Activated CD4-positive, alpha-beta T cell treated with anti-CD3 and anti-CD28 coated beads, Interleukin-2, amount 10 ng/mL, durations not matched to agents 7 days and 5 days (primary cell): ENCODE results near the gene DHX34. TPM values are rescaled to one million over a fixed set of nuclear protein-coding genes. Genes with fewer than 3 reads are reported as not detected.
"Not testable (repeated sequence)": the region's sequence is repeated elsewhere in the genome, so short reads cannot be mapped to it uniquely, and the experiment has no call there.

Experiments used
- CTCF ChIA-PET: fragments of 350-600 bp; sonication (Branson Sonifier 250); formaldehyde crosslinking; loops from one replicate; lab custom pipeline; 2021; ENCODE audit warnings: antibody characterized with exemption; lab: Charles Lee
- POLR2A ChIA-PET: fragments of 350-600 bp; sonication (Branson Sonifier 250); formaldehyde crosslinking; loops from one replicate; lab custom pipeline; 2021; ENCODE audit warnings: antibody characterized with exemption; lab: Charles Lee
- DNase-seq: peaks from one replicate; pipeline ENCODE4 v3.0.0-alpha.2; 2020
- H3K27ac Mint-ChIP-seq: one replicate; pipeline ENCODE4 v1.8.0; 2021; ENCODE audit warnings: mild to moderate bottlenecking, moderate library complexity, mixed read lengths
- H3K27me3 Mint-ChIP-seq: one replicate; pipeline ENCODE4 v1.8.0; 2021; ENCODE audit warnings: mixed read lengths
- H3K36me3 Mint-ChIP-seq: one replicate; pipeline ENCODE4 v1.8.0; 2021; ENCODE audit warnings: low read depth, mixed read lengths
- H3K4me1 Mint-ChIP-seq: one replicate; pipeline ENCODE4 v1.8.0; 2021; ENCODE audit warnings: mixed read lengths
- H3K4me3 Mint-ChIP-seq: one replicate; pipeline ENCODE4 v1.8.0; 2021; ENCODE audit warnings: mild to moderate bottlenecking, moderate library complexity, mixed read lengths
- H3K9me3 Mint-ChIP-seq: one replicate; pipeline ENCODE4 v1.8.0; 2021; ENCODE audit warnings: mixed read lengths
- total RNA-seq, 2 experiments: library from RNA; stranded (reverse); gene quantifications; one replicate each; pipeline ENCODE4 v1.2.3, GENCODE V29; 2021

Gene DHX34
- total RNA-seq, 2 experiments from 2014 or later = 13.0 TPM

DNA sequence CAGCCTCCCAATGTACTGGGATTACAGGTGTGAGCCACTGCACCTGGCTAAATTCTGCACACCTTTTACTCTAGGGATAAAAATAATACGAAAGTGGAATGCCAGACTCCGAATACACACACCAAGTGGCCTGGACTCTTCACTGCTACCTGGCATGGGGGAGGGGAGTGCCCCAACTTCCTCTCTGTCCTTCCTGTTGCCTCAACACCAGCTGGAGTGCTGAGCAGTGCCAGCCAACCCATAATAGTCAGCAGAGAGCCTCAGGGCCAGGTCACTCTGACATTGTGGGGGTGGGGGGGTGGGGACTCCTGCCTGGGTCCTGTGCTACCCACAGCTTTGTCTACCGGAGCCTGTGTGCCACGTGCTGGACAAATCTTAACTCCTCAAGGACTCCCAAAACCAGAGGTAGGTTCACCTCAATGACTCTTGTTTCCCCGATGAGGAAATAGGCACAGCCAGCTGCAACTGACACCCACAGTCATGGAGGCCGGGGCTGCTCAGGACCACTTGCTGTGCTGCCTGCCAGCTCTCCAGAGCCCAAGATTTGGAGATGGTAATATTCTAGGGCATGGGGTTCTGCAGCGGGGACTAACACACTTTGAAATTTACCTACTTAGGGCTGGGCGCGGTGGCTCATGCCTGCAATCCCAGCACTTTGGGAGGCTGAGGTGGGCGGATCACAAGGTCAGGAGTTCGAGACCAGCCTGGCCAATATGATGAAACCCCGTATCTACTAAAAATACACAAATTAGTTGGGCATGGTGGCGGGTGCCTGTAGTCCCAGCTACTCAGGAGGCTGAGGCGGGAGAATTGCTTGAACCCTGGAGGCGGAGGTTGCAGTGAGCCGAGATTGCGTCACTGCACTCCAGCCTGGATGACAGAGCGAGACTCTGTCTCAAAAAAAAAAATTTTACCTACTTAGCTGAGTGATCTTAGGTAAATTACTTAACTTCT, 12.1 kb upstream of the DHX34 start:
- H3K27ac Mint-ChIP-seq = peak overlapping the region; percentile 77
- H3K27me3 Mint-ChIP-seq, POLR2A ChIA-PET, H3K9me3 Mint-ChIP-seq, H3K4me3 Mint-ChIP-seq, H3K36me3 Mint-ChIP-seq: not testable (repeated sequence)
- DNase-seq = peak; percentile 19
- peaks cover 12% of the 10 kb centered on the region for H3K4me1 Mint-ChIP-seq
- CTCF ChIA-PET = interaction anchor here (4.0 kb wide), 1 partner anchor 12 kb away, joined by 21 read pairs; the partner anchor contains the start of gene DHX34

DNA sequence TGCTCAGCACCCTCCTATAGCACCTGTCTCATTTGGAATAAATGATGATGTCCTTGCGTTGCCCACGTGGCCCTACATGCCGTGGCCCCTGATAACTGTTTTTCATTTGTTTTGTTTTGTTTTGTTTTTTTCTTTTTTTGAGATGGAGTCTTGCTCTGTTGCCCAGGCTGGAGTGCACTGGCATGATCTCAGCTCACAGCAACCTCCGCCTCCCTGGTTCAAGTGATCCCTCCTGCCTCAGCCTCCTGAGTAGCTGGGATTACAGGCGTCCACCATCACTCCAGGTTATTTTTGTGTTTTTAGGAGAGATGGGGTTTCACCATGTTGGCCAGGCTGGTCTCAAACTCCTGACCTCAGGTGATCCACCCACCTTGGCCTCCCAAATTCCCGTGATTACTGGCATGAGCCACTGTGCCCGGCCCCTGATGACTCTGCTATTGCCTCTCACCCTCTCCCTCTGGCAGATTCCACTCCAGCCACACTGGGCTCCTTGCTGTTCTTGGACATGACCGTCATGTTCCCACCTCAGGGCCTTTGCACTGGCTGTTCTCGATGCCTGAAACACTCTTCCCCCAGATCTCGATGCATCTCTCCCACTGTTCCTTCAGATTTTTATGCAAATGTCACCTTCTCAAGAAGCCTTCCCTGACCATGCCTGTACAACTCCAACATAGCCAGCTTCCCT, 9.8 kb upstream of the DHX34 start:
- Mint-ChIP-seq H3K9me3 (no peaks in the 10 kb centered on the region), H3K36me3 (no peaks in the 10 kb centered on the region), H3K4me1 (peaks cover 12% of the 10 kb centered on the region), H3K27ac (no peak overlapping the region), H3K27me3 (no peaks in the 10 kb centered on the region), H3K4me3 (no peak overlapping the region)
- POLR2A ChIA-PET = no interaction called here
- DNase-seq = no peak
- CTCF ChIA-PET = interaction anchor here (4.0 kb wide), 1 partner anchor 9 kb away, joined by 21 read pairs; the partner anchor contains the start of gene DHX34

DNA sequence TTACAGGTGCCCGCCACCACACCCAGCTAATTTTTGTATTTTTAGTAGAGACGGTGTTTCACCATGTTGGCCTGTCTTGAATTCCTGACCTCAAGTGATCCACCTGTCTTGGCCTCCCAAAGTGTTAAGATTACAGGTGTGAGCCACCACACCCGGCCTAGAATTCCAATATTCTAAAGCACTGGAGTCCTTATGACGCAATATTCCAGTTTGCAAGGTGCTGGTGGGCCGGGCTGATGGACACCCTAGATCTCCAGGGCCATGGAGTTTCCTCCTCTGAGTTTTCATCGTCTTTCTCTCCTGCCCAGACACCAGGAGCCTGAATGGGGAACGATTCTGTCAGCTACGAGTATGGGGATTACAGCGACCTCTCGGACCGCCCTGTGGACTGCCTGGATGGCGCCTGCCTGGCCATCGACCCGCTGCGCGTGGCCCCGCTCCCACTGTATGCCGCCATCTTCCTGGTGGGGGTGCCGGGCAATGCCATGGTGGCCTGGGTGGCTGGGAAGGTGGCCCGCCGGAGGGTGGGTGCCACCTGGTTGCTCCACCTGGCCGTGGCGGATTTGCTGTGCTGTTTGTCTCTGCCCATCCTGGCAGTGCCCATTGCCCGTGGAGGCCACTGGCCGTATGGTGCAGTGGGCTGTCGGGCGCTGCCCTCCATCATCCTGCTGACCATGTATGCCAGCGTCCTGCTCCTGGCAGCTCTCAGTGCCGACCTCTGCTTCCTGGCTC, 8.5 kb upstream of the DHX34 start:
- H3K27ac Mint-ChIP-seq = no peak overlapping the region
- DNase-seq = no peak
- H3K36me3 Mint-ChIP-seq = no peaks in the 10 kb centered on the region
- ChIA-PET CTCF (interaction anchor here (0.6 to 4.0 kb wide), 2 partner anchors 8 to 425 kb away, joined by 4 to 21 read pairs; partner anchors contain the start of gene DHX34), POLR2A (no interaction called here)
- H3K27me3 Mint-ChIP-seq = no peaks in the 10 kb centered on the region
- no peaks in the 10 kb centered on the region for H3K9me3 Mint-ChIP-seq
- peaks cover 12% of the 10 kb centered on the region for H3K4me1 Mint-ChIP-seq
- H3K4me3 Mint-ChIP-seq = no peak overlapping the region

DNA sequence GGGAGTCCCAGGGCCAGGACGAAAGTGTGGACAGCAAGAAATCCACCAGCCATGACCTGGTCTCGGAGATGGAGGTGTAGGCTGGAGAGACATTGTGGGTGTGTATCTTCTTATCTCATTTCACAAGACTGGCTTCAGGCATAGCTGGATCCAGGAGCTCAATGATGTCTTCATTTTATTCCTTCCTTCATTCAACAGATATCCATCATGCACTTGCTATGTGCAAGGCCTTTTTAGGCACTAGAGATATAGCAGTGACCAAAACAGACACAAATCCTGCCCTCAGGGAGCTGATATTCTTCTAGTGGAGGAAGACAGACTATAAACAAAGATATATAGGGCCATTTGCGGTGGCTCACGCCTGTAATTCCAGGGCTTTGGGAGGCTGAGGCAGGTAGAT, 7.4 kb upstream of the DHX34 start:
- no peaks in the 10 kb centered on the region for H3K27me3 Mint-ChIP-seq
- H3K4me3 Mint-ChIP-seq = no peak overlapping the region
- DNase-seq = no peak
- POLR2A ChIA-PET = no interaction called here
- no peaks in the 10 kb centered on the region for H3K9me3 Mint-ChIP-seq
- peaks cover 4% of the 10 kb centered on the region for H3K4me1 Mint-ChIP-seq
- H3K27ac Mint-ChIP-seq = no peak overlapping the region
- no peaks in the 10 kb centered on the region for H3K36me3 Mint-ChIP-seq
- CTCF ChIA-PET = no interaction called here

- Mint-ChIP-seq H3K27me3 (no peaks in the 10 kb centered on the region), H3K9me3 (no peaks in the 10 kb centered on the region), H3K27ac (no peak overlapping the region), H3K4me1 (no peaks in the 10 kb centered on the region), H3K4me3 (no peak overlapping the region), H3K36me3 (no peaks in the 10 kb centered on the region)
- ChIA-PET CTCF (interaction anchor here (0.7 to 1.1 kb wide), 2 partner anchors 370 to 1094 kb away, joined by 3 read pairs; partner anchors contain the start of gene EHD2), POLR2A (no interaction called here)
- no peak for DNase-seq
These were observed 5.8 kb upstream of the DHX34 start for GRCh38 chr19:47343194-47343802.

GRCh38 chr19:47344425-47344824, 4.7 kb upstream of the DHX34 start:
- CTCF ChIA-PET = interaction anchor here (1.2 kb wide), 1 partner anchor 97 kb away, joined by 3 read pairs; no protein-coding TSS in a partner anchor
- DNase-seq = no peak
- H3K36me3 Mint-ChIP-seq = no peaks in the 10 kb centered on the region
- H3K27ac Mint-ChIP-seq = no peak overlapping the region
- no peaks in the 10 kb centered on the region for H3K27me3 Mint-ChIP-seq
- no peaks in the 10 kb centered on the region for H3K9me3 Mint-ChIP-seq
- peaks cover 10% of the 10 kb centered on the region for H3K4me1 Mint-ChIP-seq
- H3K4me3 Mint-ChIP-seq = no peak overlapping the region
- POLR2A ChIA-PET = no interaction called here

GRCh38 chr19:47346024-47346423, 3.1 kb upstream of the DHX34 start:
- H3K4me1 Mint-ChIP-seq = peaks cover 21% of the 10 kb centered on the region
- H3K9me3 Mint-ChIP-seq, POLR2A ChIA-PET, DNase-seq, H3K36me3 Mint-ChIP-seq, H3K27me3 Mint-ChIP-seq, H3K4me3 Mint-ChIP-seq, H3K27ac Mint-ChIP-seq, CTCF ChIA-PET: not testable (repeated sequence)

DNA sequence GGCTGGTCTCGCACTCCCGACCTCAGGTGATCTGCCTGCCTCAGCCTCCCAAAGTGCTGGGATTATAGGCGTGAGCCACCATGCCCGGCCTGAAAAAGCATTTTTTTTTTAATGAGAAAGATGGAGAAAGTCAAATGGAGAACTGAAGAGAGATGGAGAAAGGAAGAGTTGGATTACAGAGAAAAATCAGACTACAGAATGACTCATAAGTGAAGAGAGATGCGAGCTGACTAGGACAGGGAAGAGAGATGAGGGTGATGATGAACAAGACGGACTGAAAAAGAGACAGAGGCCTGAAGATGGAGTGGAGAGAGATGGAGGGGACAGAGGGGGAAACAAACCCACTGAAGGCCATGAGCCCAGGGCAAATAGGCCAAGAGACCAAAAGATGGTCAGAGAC, 1.5 kb downstream of the DHX34 start:
- POLR2A ChIA-PET = no interaction called here

GRCh38 chr19:47351548-47351947, 2.4 kb downstream of the DHX34 start:
- CTCF ChIA-PET = no interaction called here
- Mint-ChIP-seq H3K36me3 (peaks cover 27% of the 10 kb centered on the region), H3K27me3 (no peaks in the 10 kb centered on the region), H3K4me3 (no peak overlapping the region), H3K27ac (peak overlapping the region; percentile 13), H3K4me1 (peaks cover 31% of the 10 kb centered on the region), H3K9me3 (no peaks in the 10 kb centered on the region)
- no peak for DNase-seq
- POLR2A ChIA-PET = no interaction called here

More for the DNA sequence above, 1.5 kb downstream of the DHX34 start:
- Mint-ChIP-seq H3K36me3 (peaks cover 20% of the 10 kb centered on the region), H3K4me1 (peaks cover 31% of the 10 kb centered on the region), H3K9me3 (no peaks in the 10 kb centered on the region), H3K27ac (no peak overlapping the region), H3K4me3 (peak overlapping the region; percentile 30), H3K27me3 (no peaks in the 10 kb centered on the region)
- no peak for DNase-seq
- CTCF ChIA-PET = interaction anchor here (2.1 kb wide), 1 partner anchor 20 kb away, joined by 10 read pairs; no protein-coding TSS in a partner anchor

DNA sequence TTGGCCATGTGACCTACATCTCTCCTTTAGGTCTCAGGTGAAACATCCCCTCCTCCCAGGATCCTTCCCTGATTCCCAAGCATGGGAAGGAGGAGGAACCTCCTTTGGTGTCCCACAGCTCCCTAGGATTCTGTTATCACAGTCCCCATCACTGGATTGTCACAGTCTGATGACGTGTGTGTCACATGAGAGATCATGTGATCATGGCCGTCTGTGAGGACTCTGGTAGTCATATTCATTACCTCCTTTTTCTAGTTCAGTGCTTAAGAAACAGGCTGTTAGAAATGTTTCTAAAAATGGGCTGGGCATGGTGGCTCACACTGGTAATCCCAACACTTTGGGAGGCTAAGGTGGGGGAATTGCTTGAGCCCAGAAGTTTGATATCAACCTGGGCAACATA, 3.0 kb downstream of the DHX34 start:
- ChIA-PET POLR2A (no interaction called here), CTCF (no interaction called here)
- Mint-ChIP-seq H3K27me3 (no peaks in the 10 kb centered on the region), H3K4me1 (peaks cover 31% of the 10 kb centered on the region), H3K9me3 (no peaks in the 10 kb centered on the region), H3K4me3 (no peak overlapping the region), H3K36me3 (peaks cover 30% of the 10 kb centered on the region), H3K27ac (no peak overlapping the region)
- no peak for DNase-seq

- no peaks in the 10 kb centered on the region for H3K9me3 Mint-ChIP-seq
- POLR2A ChIA-PET = no interaction called here
- peaks cover 31% of the 10 kb centered on the region for H3K4me1 Mint-ChIP-seq
- peaks cover 37% of the 10 kb centered on the region for H3K36me3 Mint-ChIP-seq
- H3K27me3 Mint-ChIP-seq = no peaks in the 10 kb centered on the region
- no peak overlapping the region for H3K4me3 Mint-ChIP-seq
- CTCF ChIA-PET = no interaction called here
- DNase-seq = no peak
- no peak overlapping the region for H3K27ac Mint-ChIP-seq
These were observed 4.2 kb downstream of the DHX34 start for GRCh38 chr19:47353307-47353712.

DNA sequence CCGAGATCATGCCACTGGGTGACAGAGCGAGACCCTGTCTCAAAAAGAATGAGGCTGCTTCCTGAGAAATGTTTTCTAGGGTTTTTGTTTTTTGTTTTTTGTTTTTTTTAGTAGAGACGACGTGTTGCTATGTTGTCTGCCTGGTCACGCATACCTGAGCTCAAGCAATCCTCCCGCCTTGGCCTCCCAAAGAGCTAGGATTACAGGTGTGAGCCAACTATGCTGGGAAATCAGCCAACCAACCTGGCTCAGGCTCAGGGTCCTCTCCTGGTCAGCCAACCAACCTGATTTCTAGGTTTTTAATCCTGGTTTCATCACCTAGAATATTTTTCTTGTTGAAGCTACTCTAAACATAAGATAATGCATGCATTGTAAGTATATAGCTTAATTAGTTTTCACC, 7.8 kb downstream of the DHX34 start:
- no peak overlapping the region for H3K4me3 Mint-ChIP-seq
- H3K27me3 Mint-ChIP-seq = no peaks in the 10 kb centered on the region
- no peak overlapping the region for H3K27ac Mint-ChIP-seq
- H3K4me1 Mint-ChIP-seq = peaks cover 3% of the 10 kb centered on the region
- no peak for DNase-seq
- H3K36me3 Mint-ChIP-seq = peaks cover 49% of the 10 kb centered on the region
- ChIA-PET CTCF (interaction anchor here (1.0 to 6.8 kb wide), 2 partner anchors 8 to 72 kb away, joined by 4 to 27 read pairs; partner anchors contain the start of gene DHX34), POLR2A (no interaction called here)
- H3K9me3 Mint-ChIP-seq = no peaks in the 10 kb centered on the region
